ENCODE measurements around the gene ZNF143.
"Not testable (repeated sequence)": the region's sequence is repeated elsewhere in the genome, so short reads cannot be mapped to it uniquely, and the experiment has no call there.

The ZNF143 gene

GRCh38 chr11:9460322-9461062 lies at the start of gene ZNF143:
ZNF143 (plus strand) TSS chr11:9461012; CDS start chr11:9471309, 10,297 bp downstream.
- no peaks in the 10 kb centered on the region for H3K36me3 ChIP-seq (ENCODE audit: insufficient read depth, low read length)
- H3K4me1 ChIP-seq (ENCODE audit: control insufficient read depth, insufficient read depth, low read length, unreplicated experiment): peaks cover 15% of the 10 kb centered on the region
- H2AFZ ChIP-seq (ENCODE audit: low read length, unreplicated experiment): peak within 1 kb of the TSS; percentile 71
- H3K27me3 ChIP-seq (ENCODE audit: insufficient read depth, low read length): no peaks in the 10 kb centered on the region
- peaks cover 43% of the 10 kb centered on the region for H3K79me2 ChIP-seq (ENCODE audit: control insufficient read depth, insufficient read depth, low read length, unreplicated experiment)
- H3K27ac ChIP-seq (ENCODE audit: low read depth, low read length): peak within 1 kb of the TSS; percentile 99
- peak within 1 kb of the TSS; percentile 87 for H3K4me3 ChIP-seq (ENCODE audit: low read depth, low read length)

- Histone ChIP-seq H3K36me3 (ENCODE audit: insufficient read depth, low read length) (peaks cover 61% of the 10 kb centered on the region), H3K79me2 (ENCODE audit: control insufficient read depth, insufficient read depth, low read length, unreplicated experiment) (peaks cover 9% of the 10 kb centered on the region), H3K4me3 (ENCODE audit: low read depth, low read length) (no peak overlapping the region), H3K27me3 (ENCODE audit: insufficient read depth, low read length) (no peaks in the 10 kb centered on the region), H3K27ac (ENCODE audit: low read depth, low read length) (no peak overlapping the region), H3K4me1 (ENCODE audit: control insufficient read depth, insufficient read depth, low read length, unreplicated experiment) (no peaks in the 10 kb centered on the region), H2AFZ (ENCODE audit: low read length, unreplicated experiment) (no peak overlapping the region)
These were observed 32.1 kb upstream of the ZNF143 start for GRCh38 chr11:9428706-9429105.

- Histone ChIP-seq H3K27me3 (ENCODE audit: insufficient read depth, low read length) (no peaks in the 10 kb centered on the region), H2AFZ (ENCODE audit: low read length, unreplicated experiment) (no peak overlapping the region), H3K36me3 (ENCODE audit: insufficient read depth, low read length) (peaks cover 51% of the 10 kb centered on the region), H3K4me3 (ENCODE audit: low read depth, low read length) (no peak overlapping the region), H3K79me2 (ENCODE audit: control insufficient read depth, insufficient read depth, low read length, unreplicated experiment) (peaks cover 2% of the 10 kb centered on the region), H3K4me1 (ENCODE audit: control insufficient read depth, insufficient read depth, low read length, unreplicated experiment) (no peaks in the 10 kb centered on the region), H3K27ac (ENCODE audit: low read depth, low read length) (no peak overlapping the region)
These were observed 22.2 kb upstream of the ZNF143 start for GRCh38 chr11:9438611-9439010.

GRCh38 chr11:9446230-9446629 lies 14.6 kb upstream of the ZNF143 start:
- no peaks in the 10 kb centered on the region for H3K79me2 ChIP-seq (ENCODE audit: control insufficient read depth, insufficient read depth, low read length, unreplicated experiment)
- no peak overlapping the region for H2AFZ ChIP-seq (ENCODE audit: low read length, unreplicated experiment)
- no peak overlapping the region for H3K27ac ChIP-seq (ENCODE audit: low read depth, low read length)
- H3K4me3 ChIP-seq (ENCODE audit: low read depth, low read length): no peak overlapping the region
- peaks cover 29% of the 10 kb centered on the region for H3K36me3 ChIP-seq (ENCODE audit: insufficient read depth, low read length)
- H3K4me1 ChIP-seq (ENCODE audit: control insufficient read depth, insufficient read depth, low read length, unreplicated experiment): no peaks in the 10 kb centered on the region
- no peaks in the 10 kb centered on the region for H3K27me3 ChIP-seq (ENCODE audit: insufficient read depth, low read length)

- H3K27ac ChIP-seq (ENCODE audit: low read depth, low read length): no peak overlapping the region
- no peaks in the 10 kb centered on the region for H3K4me1 ChIP-seq (ENCODE audit: control insufficient read depth, insufficient read depth, low read length, unreplicated experiment)
- peaks cover 16% of the 10 kb centered on the region for H3K36me3 ChIP-seq (ENCODE audit: insufficient read depth, low read length)
- no peaks in the 10 kb centered on the region for H3K27me3 ChIP-seq (ENCODE audit: insufficient read depth, low read length)
- H3K79me2 ChIP-seq (ENCODE audit: control insufficient read depth, insufficient read depth, low read length, unreplicated experiment): no peaks in the 10 kb centered on the region
- H2AFZ ChIP-seq (ENCODE audit: low read length, unreplicated experiment): no peak overlapping the region
- no peak overlapping the region for H3K4me3 ChIP-seq (ENCODE audit: low read depth, low read length)
These were observed 12.0 kb upstream of the ZNF143 start for GRCh38 chr11:9448576-9449352.

GRCh38 chr11:9452023-9452422 lies 8.8 kb upstream of the ZNF143 start:
- H3K4me1 ChIP-seq (ENCODE audit: control insufficient read depth, insufficient read depth, low read length, unreplicated experiment); H2AFZ ChIP-seq (ENCODE audit: low read length, unreplicated experiment); H3K27me3 ChIP-seq (ENCODE audit: insufficient read depth, low read length); H3K4me3 ChIP-seq (ENCODE audit: low read depth, low read length); H3K79me2 ChIP-seq (ENCODE audit: control insufficient read depth, insufficient read depth, low read length, unreplicated experiment); H3K27ac ChIP-seq (ENCODE audit: low read depth, low read length): not testable (repeated sequence)
- H3K36me3 ChIP-seq (ENCODE audit: insufficient read depth, low read length): peaks cover 10% of the 10 kb centered on the region

GRCh38 chr11:9455722-9456121 lies 5.1 kb upstream of the ZNF143 start:
- Histone ChIP-seq H3K4me3 (ENCODE audit: low read depth, low read length) (no peak overlapping the region), H3K27ac (ENCODE audit: low read depth, low read length) (no peak overlapping the region), H3K27me3 (ENCODE audit: insufficient read depth, low read length) (no peaks in the 10 kb centered on the region), H3K36me3 (ENCODE audit: insufficient read depth, low read length) (no peaks in the 10 kb centered on the region), H3K79me2 (ENCODE audit: control insufficient read depth, insufficient read depth, low read length, unreplicated experiment) (peaks cover 14% of the 10 kb centered on the region), H3K4me1 (ENCODE audit: control insufficient read depth, insufficient read depth, low read length, unreplicated experiment) (no peaks in the 10 kb centered on the region), H2AFZ (ENCODE audit: low read length, unreplicated experiment) (no peak overlapping the region)

- H3K36me3 ChIP-seq (ENCODE audit: insufficient read depth, low read length): no peaks in the 10 kb centered on the region
- H3K79me2 ChIP-seq (ENCODE audit: control insufficient read depth, insufficient read depth, low read length, unreplicated experiment): peaks cover 43% of the 10 kb centered on the region
- H2AFZ ChIP-seq (ENCODE audit: low read length, unreplicated experiment): peak overlapping the region; percentile 33
- H3K4me3 ChIP-seq (ENCODE audit: low read depth, low read length): peak overlapping the region; percentile 87
- H3K4me1 ChIP-seq (ENCODE audit: control insufficient read depth, insufficient read depth, low read length, unreplicated experiment): peaks cover 15% of the 10 kb centered on the region
- peak overlapping the region; percentile 89 for H3K27ac ChIP-seq (ENCODE audit: low read depth, low read length)
- H3K27me3 ChIP-seq (ENCODE audit: insufficient read depth, low read length): no peaks in the 10 kb centered on the region
These were observed 1.0 kb upstream of the ZNF143 start for GRCh38 chr11:9459667-9460321.

- peaks cover 15% of the 10 kb centered on the region for H3K4me1 ChIP-seq (ENCODE audit: control insufficient read depth, insufficient read depth, low read length, unreplicated experiment)
- H3K4me3 ChIP-seq (ENCODE audit: low read depth, low read length): peak overlapping the region; percentile 80
- peak overlapping the region; percentile 71 for H2AFZ ChIP-seq (ENCODE audit: low read length, unreplicated experiment)
- H3K36me3 ChIP-seq (ENCODE audit: insufficient read depth, low read length): no peaks in the 10 kb centered on the region
- peaks cover 48% of the 10 kb centered on the region for H3K79me2 ChIP-seq (ENCODE audit: control insufficient read depth, insufficient read depth, low read length, unreplicated experiment)
- H3K27me3 ChIP-seq (ENCODE audit: insufficient read depth, low read length): no peaks in the 10 kb centered on the region
- H3K27ac ChIP-seq (ENCODE audit: low read depth, low read length): peak overlapping the region; percentile 99
These were observed 399 bp downstream of the ZNF143 start for GRCh38 chr11:9461063-9461759.

- Histone ChIP-seq H3K27ac (ENCODE audit: low read depth, low read length) (peak overlapping the region; percentile 99), H3K27me3 (ENCODE audit: insufficient read depth, low read length) (no peaks in the 10 kb centered on the region), H3K4me1 (ENCODE audit: control insufficient read depth, insufficient read depth, low read length, unreplicated experiment) (peaks cover 15% of the 10 kb centered on the region), H3K79me2 (ENCODE audit: control insufficient read depth, insufficient read depth, low read length, unreplicated experiment) (peaks cover 48% of the 10 kb centered on the region), H3K4me3 (ENCODE audit: low read depth, low read length) (peak overlapping the region; percentile 80), H3K36me3 (ENCODE audit: insufficient read depth, low read length) (no peaks in the 10 kb centered on the region), H2AFZ (ENCODE audit: low read length, unreplicated experiment) (peak overlapping the region; percentile 10)
These were observed 935 bp downstream of the ZNF143 start for GRCh38 chr11:9461760-9462134.

Data from ACC112 (cell line).